GM06990 (cell line): ENCODE measurements around the gene BNC2.

Experiments used
- DNase-seq: peaks from one replicate; pipeline ENCODE4 v3.0.0-alpha.2; 2011; ENCODE audit not compliant: insufficient read length; ENCODE audit errors: extremely low read depth
- H3K27me3 ChIP-seq: replicated peaks from 2 replicates; pipeline ENCODE4 v1.6.0; 2011; ENCODE audit warnings: low read length; ENCODE audit not compliant: control insufficient read depth, insufficient read depth
- H3K36me3 ChIP-seq: 2 replicates; pipeline ENCODE4 v1.5.1; 2011; ENCODE audit warnings: low read length; ENCODE audit not compliant: control insufficient read depth, insufficient read depth
- H3K4me3 ChIP-seq: replicated peaks from 2 replicates; pipeline ENCODE4 v1.5.1; 2011; ENCODE audit warnings: low read depth, mild to moderate bottlenecking, control low read depth, low read length
- TF ChIP-seq, protein P1 (sequence below): IDR thresholded peaks from 2 replicates; pipeline ENCODE4 v1.5.1; 2011; ENCODE audit warnings: low read length, control low read depth, mild to moderate bottlenecking, inconsistent platforms; ENCODE audit not compliant: insufficient read depth, poor library complexity, severe bottlenecking

Gene BNC2

DNA sequence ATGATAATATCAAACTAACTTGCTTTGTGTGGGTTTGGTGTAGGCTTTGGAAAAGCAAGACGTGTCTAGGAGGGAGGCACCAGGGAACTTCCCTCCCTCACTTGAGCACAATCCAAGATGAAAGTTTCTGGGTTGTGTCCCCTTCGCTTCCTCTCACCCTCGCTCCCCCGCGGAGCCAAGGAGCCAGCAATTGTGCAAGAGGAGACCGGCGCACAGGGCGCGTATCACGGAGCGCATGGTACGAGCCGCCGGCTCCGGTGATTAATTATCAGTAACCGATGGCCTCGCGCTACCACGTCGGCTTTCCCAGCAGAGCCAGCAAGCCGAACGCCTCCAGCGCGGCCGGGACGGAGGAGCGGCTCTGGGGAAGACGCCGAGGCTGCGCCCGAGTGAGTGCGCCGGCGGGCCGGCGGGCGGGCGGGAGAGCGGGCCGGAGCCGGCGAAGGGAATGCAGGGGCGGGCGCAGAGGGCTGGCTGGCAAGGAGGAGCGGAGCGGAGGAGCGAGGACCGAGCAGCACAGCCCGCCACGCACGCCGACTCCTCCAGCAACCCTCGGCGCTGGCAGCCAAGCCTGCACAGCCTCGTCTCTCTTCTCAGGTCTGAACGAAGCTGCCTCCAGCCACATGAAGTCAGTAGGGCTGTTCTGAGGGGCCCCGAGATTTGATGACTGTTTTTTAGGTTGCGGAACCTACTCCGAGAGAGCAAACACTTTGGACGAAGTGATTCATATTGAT, 143.6 kb downstream of the BNC2 start:
- DNase-seq, result peak; percentile 8
- TF ChIP-seq, protein P1, sequence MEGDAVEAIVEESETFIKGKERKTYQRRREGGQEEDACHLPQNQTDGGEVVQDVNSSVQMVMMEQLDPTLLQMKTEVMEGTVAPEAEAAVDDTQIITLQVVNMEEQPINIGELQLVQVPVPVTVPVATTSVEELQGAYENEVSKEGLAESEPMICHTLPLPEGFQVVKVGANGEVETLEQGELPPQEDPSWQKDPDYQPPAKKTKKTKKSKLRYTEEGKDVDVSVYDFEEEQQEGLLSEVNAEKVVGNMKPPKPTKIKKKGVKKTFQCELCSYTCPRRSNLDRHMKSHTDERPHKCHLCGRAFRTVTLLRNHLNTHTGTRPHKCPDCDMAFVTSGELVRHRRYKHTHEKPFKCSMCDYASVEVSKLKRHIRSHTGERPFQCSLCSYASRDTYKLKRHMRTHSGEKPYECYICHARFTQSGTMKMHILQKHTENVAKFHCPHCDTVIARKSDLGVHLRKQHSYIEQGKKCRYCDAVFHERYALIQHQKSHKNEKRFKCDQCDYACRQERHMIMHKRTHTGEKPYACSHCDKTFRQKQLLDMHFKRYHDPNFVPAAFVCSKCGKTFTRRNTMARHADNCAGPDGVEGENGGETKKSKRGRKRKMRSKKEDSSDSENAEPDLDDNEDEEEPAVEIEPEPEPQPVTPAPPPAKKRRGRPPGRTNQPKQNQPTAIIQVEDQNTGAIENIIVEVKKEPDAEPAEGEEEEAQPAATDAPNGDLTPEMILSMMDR, result no peak

GRCh38 chr9:16726029-16726428, 144.4 kb downstream of the BNC2 start:
- TF ChIP-seq, protein P1, result no peak
- H3K27me3 ChIP-seq, result no peaks in the 10 kb centered on the region
- H3K36me3 ChIP-seq, result no peaks in the 10 kb centered on the region
- DNase-seq, result no peak
- no peak overlapping the region for H3K4me3 ChIP-seq

More for the DNA sequence above, 143.6 kb downstream of the BNC2 start:
- H3K27me3 ChIP-seq, result no peaks in the 10 kb centered on the region
- H3K36me3 ChIP-seq, result no peaks in the 10 kb centered on the region
- H3K4me3 ChIP-seq, result no peak overlapping the region

DNA sequence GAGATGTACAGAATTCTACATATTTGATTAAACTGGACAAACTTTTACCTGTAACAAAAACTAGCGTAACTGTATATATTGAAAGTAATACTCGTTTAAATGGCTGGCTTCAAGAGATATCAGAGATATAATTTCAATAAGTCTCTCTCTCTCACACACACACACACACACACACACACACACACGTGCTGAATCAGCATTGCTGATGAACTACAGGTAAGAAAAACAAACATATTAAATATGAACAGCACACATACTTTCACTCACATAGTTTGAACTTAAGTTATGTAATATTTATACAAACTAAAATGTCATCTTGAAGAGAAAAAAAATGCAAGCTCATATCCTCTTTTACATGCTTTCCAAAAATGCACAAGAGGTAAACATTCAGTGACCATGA, 145.4 kb downstream of the BNC2 start:
- Histone ChIP-seq H3K36me3 (no peaks in the 10 kb centered on the region), H3K27me3 (no peaks in the 10 kb centered on the region), H3K4me3 (no peak overlapping the region)
- TF ChIP-seq, protein P1, result no peak
- DNase-seq, result no peak

GRCh38 chr9:16721972-16722371, 148.5 kb downstream of the BNC2 start:
- Histone ChIP-seq H3K36me3 (no peaks in the 10 kb centered on the region), H3K4me3 (no peak overlapping the region), H3K27me3 (no peaks in the 10 kb centered on the region)
- TF ChIP-seq, protein P1, result no peak
- no peak for DNase-seq

- H3K4me3 ChIP-seq, result no peak overlapping the region
- H3K27me3 ChIP-seq, result no peaks in the 10 kb centered on the region
- no peak for DNase-seq
- H3K36me3 ChIP-seq, result no peaks in the 10 kb centered on the region
- TF ChIP-seq, protein P1, result no peak
Measured at GRCh38 chr9:16720386-16720785, 150.1 kb downstream of the BNC2 start.
